ENCODE data around the gene MAVS. TPM values are rescaled to one million over a fixed set of nuclear protein-coding genes. Genes with fewer than 3 reads are reported as not detected.

Gene MAVS
- total RNA-seq, 1 experiment from 2014 or later: 23.4 TPM

DNA sequence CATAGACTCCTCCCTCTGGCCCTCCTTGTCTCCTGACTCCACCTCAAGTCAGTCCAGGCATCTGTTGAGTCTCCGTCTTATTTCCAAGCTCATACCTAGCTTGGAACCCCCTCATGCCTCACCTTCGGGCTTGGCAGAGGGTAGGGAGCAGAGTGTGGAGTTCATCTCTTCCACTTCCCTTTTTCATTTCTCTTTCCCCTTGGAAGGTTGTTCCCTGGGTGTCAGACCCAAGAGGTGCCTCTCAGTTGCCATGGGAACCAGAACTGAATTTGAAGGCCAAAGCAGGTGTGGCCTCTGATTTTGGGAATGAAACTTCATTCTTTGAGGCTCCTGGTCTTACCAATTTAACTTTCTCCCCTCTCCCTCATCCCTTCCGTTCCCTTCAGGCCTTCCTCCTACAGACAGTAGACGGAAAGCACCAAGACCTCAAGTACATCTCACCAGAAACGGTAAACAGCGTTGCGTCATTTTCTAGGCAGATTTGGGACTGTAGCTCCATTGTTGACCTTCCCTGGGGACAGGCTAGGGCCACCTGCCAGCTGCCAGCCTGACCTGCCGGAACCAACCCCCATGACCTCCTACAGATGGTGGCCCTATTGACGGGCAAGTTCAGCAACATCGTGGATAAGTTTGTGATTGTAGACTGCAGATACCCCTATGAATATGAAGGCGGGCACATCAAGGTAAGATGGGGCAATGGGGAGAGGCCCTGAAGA is 44.0 kb upstream of the MAVS start (continued):
- TF ChIP-seq, protein P1, sequence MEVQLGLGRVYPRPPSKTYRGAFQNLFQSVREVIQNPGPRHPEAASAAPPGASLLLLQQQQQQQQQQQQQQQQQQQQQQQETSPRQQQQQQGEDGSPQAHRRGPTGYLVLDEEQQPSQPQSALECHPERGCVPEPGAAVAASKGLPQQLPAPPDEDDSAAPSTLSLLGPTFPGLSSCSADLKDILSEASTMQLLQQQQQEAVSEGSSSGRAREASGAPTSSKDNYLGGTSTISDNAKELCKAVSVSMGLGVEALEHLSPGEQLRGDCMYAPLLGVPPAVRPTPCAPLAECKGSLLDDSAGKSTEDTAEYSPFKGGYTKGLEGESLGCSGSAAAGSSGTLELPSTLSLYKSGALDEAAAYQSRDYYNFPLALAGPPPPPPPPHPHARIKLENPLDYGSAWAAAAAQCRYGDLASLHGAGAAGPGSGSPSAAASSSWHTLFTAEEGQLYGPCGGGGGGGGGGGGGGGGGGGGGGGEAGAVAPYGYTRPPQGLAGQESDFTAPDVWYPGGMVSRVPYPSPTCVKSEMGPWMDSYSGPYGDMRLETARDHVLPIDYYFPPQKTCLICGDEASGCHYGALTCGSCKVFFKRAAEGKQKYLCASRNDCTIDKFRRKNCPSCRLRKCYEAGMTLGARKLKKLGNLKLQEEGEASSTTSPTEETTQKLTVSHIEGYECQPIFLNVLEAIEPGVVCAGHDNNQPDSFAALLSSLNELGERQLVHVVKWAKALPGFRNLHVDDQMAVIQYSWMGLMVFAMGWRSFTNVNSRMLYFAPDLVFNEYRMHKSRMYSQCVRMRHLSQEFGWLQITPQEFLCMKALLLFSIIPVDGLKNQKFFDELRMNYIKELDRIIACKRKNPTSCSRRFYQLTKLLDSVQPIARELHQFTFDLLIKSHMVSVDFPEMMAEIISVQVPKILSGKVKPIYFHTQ (CRISPR knock-in tag; IDR thresholded peaks at IDR 0.05): no peak
- TF ChIP-seq, protein P2, sequence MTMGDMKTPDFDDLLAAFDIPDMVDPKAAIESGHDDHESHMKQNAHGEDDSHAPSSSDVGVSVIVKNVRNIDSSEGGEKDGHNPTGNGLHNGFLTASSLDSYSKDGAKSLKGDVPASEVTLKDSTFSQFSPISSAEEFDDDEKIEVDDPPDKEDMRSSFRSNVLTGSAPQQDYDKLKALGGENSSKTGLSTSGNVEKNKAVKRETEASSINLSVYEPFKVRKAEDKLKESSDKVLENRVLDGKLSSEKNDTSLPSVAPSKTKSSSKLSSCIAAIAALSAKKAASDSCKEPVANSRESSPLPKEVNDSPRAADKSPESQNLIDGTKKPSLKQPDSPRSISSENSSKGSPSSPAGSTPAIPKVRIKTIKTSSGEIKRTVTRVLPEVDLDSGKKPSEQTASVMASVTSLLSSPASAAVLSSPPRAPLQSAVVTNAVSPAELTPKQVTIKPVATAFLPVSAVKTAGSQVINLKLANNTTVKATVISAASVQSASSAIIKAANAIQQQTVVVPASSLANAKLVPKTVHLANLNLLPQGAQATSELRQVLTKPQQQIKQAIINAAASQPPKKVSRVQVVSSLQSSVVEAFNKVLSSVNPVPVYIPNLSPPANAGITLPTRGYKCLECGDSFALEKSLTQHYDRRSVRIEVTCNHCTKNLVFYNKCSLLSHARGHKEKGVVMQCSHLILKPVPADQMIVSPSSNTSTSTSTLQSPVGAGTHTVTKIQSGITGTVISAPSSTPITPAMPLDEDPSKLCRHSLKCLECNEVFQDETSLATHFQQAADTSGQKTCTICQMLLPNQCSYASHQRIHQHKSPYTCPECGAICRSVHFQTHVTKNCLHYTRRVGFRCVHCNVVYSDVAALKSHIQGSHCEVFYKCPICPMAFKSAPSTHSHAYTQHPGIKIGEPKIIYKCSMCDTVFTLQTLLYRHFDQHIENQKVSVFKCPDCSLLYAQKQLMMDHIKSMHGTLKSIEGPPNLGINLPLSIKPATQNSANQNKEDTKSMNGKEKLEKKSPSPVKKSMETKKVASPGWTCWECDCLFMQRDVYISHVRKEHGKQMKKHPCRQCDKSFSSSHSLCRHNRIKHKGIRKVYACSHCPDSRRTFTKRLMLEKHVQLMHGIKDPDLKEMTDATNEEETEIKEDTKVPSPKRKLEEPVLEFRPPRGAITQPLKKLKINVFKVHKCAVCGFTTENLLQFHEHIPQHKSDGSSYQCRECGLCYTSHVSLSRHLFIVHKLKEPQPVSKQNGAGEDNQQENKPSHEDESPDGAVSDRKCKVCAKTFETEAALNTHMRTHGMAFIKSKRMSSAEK (CRISPR knock-in tag; IDR thresholded peaks at IDR 0.05; ENCODE audit: borderline replicate concordance): no peak

DNA sequence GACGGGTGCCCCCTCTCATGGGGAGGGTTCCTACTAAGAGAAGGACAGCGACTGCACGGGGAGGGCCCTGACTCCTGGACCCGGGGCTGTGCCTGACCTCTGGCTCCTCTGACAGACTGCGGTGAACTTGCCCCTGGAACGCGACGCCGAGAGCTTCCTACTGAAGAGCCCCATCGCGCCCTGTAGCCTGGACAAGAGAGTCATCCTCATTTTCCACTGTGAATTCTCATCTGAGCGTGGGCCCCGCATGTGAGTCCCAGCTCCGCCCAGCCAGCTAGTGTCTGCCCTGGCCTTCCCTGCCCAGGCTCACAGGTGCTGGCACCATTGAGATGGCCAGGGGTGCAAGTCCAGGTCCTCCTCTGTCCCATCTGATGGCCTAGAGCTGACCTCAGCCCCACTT is 43.3 kb upstream of the MAVS start:
- DNase-seq (ENCODE audit: low spot score) (no peak), ATAC-seq (no peak)
- Mint-ChIP-seq H3K36me3 (peaks cover 49% of the 10 kb centered on the region), H3K4me1 (peaks cover 49% of the 10 kb centered on the region), H3K4me3 (no peak overlapping the region), H3K9me3 (peaks cover 2% of the 10 kb centered on the region; the same call in 1 of the 2 replicates), H3K27me3 (ENCODE audit: low read depth) (0 out of 2 replicates have a peak, but pooled peaks cover under 1% of the 10 kb centered on the region), H3K27ac (no peak overlapping the region)
- CTCF ChIA-PET: interaction anchor here (0.8 kb wide), 1 partner anchor 15 kb away, joined by 3 read pairs; no protein-coding TSS in a partner anchor
- POLR2A ChIA-PET: no interaction called here
- TF ChIP-seq JAZF1 (CRISPR knock-in tag; IDR thresholded peaks at IDR 0.05): no peak
- TF ChIP-seq, protein P3, sequence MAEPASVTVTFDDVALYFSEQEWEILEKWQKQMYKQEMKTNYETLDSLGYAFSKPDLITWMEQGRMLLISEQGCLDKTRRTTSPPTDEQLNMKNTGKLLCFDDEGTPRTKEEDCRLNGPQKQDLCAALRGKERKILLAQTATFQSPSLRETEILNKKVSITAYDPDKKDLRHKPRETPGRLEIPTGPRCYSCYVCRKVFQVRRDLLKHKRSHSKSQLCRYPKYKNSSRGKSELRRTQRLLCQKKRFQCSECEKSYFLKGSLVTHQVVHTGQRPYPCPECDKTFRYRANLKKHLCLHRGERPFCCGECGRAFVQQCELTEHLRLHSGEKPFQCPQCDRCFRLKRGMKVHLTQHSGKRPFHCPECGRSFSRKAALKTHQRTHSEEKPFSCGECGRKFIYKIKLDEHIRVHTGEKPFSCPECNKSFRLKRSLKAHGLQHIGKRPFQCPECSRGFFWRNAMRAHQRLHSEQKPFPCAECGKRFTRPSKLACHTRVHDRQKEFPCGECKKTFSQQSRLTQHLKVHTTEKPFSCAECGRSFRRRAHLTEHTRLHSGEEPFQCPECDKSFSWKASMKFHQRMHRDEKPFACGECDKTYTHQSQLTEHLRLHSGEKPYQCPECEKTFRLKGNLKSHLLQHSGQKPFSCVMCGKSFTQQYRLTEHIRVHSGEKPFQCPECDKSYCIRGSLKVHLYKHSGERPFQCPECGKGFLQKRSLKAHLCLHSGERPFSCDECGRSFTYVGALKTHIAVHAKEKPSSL (CRISPR knock-in tag; conservative IDR thresholded peaks at IDR 0.05): no peak
- TF ChIP-seq, protein P2 (CRISPR knock-in tag; IDR thresholded peaks at IDR 0.05; ENCODE audit: borderline replicate concordance): no peak
- TF ChIP-seq, protein P4, sequence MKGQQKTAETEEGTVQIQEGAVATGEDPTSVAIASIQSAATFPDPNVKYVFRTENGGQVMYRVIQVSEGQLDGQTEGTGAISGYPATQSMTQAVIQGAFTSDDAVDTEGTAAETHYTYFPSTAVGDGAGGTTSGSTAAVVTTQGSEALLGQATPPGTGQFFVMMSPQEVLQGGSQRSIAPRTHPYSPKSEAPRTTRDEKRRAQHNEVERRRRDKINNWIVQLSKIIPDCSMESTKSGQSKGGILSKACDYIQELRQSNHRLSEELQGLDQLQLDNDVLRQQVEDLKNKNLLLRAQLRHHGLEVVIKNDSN (CRISPR knock-in tag; IDR thresholded peaks at IDR 0.05): no peak
- no peak for TF ChIP-seq ZNF416 (CRISPR knock-in tag; IDR thresholded peaks at IDR 0.05)
- no peak for TF ChIP-seq KAT7 (CRISPR knock-in tag; IDR thresholded peaks at IDR 0.05; ENCODE audit: borderline replicate concordance)
- TF ChIP-seq ZNF396 (CRISPR knock-in tag; IDR thresholded peaks at IDR 0.05; ENCODE audit: borderline replicate concordance): no peak
- no peak for TF ChIP-seq NFYB (CRISPR knock-in tag; conservative IDR thresholded peaks at IDR 0.05; ENCODE audit: low read depth)
- TF ChIP-seq, protein P5, sequence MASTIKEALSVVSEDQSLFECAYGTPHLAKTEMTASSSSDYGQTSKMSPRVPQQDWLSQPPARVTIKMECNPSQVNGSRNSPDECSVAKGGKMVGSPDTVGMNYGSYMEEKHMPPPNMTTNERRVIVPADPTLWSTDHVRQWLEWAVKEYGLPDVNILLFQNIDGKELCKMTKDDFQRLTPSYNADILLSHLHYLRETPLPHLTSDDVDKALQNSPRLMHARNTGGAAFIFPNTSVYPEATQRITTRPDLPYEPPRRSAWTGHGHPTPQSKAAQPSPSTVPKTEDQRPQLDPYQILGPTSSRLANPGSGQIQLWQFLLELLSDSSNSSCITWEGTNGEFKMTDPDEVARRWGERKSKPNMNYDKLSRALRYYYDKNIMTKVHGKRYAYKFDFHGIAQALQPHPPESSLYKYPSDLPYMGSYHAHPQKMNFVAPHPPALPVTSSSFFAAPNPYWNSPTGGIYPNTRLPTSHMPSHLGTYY (CRISPR knock-in tag; IDR thresholded peaks at IDR 0.05): no peak
- TF ChIP-seq PRRX2 (CRISPR knock-in tag; IDR thresholded peaks at IDR 0.05): no peak
- TF ChIP-seq, protein P6, sequence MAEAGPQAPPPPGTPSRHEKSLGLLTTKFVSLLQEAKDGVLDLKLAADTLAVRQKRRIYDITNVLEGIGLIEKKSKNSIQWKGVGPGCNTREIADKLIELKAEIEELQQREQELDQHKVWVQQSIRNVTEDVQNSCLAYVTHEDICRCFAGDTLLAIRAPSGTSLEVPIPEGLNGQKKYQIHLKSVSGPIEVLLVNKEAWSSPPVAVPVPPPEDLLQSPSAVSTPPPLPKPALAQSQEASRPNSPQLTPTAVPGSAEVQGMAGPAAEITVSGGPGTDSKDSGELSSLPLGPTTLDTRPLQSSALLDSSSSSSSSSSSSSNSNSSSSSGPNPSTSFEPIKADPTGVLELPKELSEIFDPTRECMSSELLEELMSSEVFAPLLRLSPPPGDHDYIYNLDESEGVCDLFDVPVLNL (CRISPR knock-in tag; IDR thresholded peaks at IDR 0.05; ENCODE audit: borderline replicate concordance, low read depth): no peak
- no peak for TF ChIP-seq ETV6 (CRISPR knock-in tag; IDR thresholded peaks at IDR 0.05)
- no peak for TF ChIP-seq EMX1 (CRISPR knock-in tag; IDR thresholded peaks at IDR 0.05)
- no peak for TF ChIP-seq ATF1 (CRISPR knock-in tag; IDR thresholded peaks at IDR 0.05)
- TF ChIP-seq ZBTB21 (CRISPR knock-in tag; IDR thresholded peaks at IDR 0.05; ENCODE audit: borderline replicate concordance): no peak
- TF ChIP-seq HMGA2 (CRISPR knock-in tag; IDR thresholded peaks at IDR 0.05): no peak
- TF ChIP-seq RORB (CRISPR knock-in tag; IDR thresholded peaks at IDR 0.05): no peak
